CD4-positive, alpha-beta T cell (primary cell): Measurements from ENCODE around the gene CD2AP. TPM values are rescaled to one million over a fixed set of nuclear protein-coding genes. Genes with fewer than 3 reads are reported as not detected.

ENCODE experiments used
- ATAC-seq: fragments of 200-7000 bp; cut with Tn5 transposase; one replicate; pipeline ENCODE4 v1.10.0; 2022; ENCODE audit warnings: mild to moderate bottlenecking; ENCODE audit not compliant: poor library complexity
- CTCF ChIA-PET: fragments of 350-600 bp; sonication (Branson Sonifier 250); formaldehyde crosslinking; loops from one replicate; lab custom pipeline; 2021; ENCODE audit warnings: antibody characterized with exemption, inconsistent platforms; lab: Charles Lee
- POLR2A ChIA-PET: fragments of 350-600 bp; sonication (Branson Sonifier 250); formaldehyde crosslinking; loops from one replicate; lab custom pipeline; 2021; ENCODE audit warnings: antibody characterized with exemption, inconsistent platforms; lab: Charles Lee
- DNase-seq, 14 experiments: peaks; one replicate each; pipeline ENCODE4 v3.0.0-alpha.2; 2013 to 2020; ENCODE audit warnings: mixed read lengths in 2 of 14
- H3K27ac ChIP-seq, 2 donors: one replicate each; pipeline versions ENCODE4 v1.5.1 to v1.7.0; 2013; ENCODE audit warnings: low read length in 2 of 2, low read depth in 1 of 2, mild to moderate bottlenecking in 1 of 2
- H3K27me3 ChIP-seq, 2 experiments: 1 replicate in 1 of 2; 2 replicates in 1 of 2; pipeline versions ENCODE4 v1.6.1 to v1.7.0; 2013; ENCODE audit warnings: low read length in 2 of 2, control low read depth in 1 of 2, mild to moderate bottlenecking in 1 of 2, moderate library complexity in 1 of 2; ENCODE audit not compliant: insufficient read depth in 2 of 2, control insufficient read depth in 1 of 2
- H3K36me3 ChIP-seq: one replicate; pipeline ENCODE4 v1.6.1; 2013; ENCODE audit warnings: low read length, control low read depth; ENCODE audit not compliant: insufficient read depth
- H3K4me1 ChIP-seq: one replicate; pipeline ENCODE4 v1.6.1; 2013; ENCODE audit warnings: low read length, control low read depth; ENCODE audit not compliant: insufficient read depth
- H3K4me3 ChIP-seq: one replicate; pipeline ENCODE4 v1.5.1; 2013; ENCODE audit warnings: mild to moderate bottlenecking, low read length, moderate library complexity
- H3K9me3 ChIP-seq, 2 experiments: 1 replicate in 1 of 2; 2 replicates in 1 of 2; pipeline versions ENCODE4 v1.6.1 to v1.7.0; 2013; ENCODE audit warnings: low read length in 2 of 2, mild to moderate bottlenecking in 2 of 2, control low read depth in 1 of 2, moderate library complexity in 1 of 2; ENCODE audit not compliant: control insufficient read depth in 1 of 2, insufficient read depth in 1 of 2
- H3K27ac Mint-ChIP-seq: one replicate; pipeline ENCODE4 v1.8.0; 2020; ENCODE audit warnings: mixed read lengths
- H3K27me3 Mint-ChIP-seq: one replicate; pipeline ENCODE4 v1.8.0; 2021; ENCODE audit warnings: mixed read lengths
- H3K36me3 Mint-ChIP-seq: one replicate; pipeline ENCODE4 v1.8.0; 2021; ENCODE audit warnings: low read depth, mixed read lengths
- H3K4me1 Mint-ChIP-seq: one replicate; pipeline ENCODE4 v1.8.0; 2021; ENCODE audit warnings: low read depth, mixed read lengths
- H3K4me3 Mint-ChIP-seq: one replicate; pipeline ENCODE4 v1.8.0; 2020; ENCODE audit warnings: mild to moderate bottlenecking, mixed read lengths
- H3K9me3 Mint-ChIP-seq: one replicate; pipeline ENCODE4 v1.8.0; 2020; ENCODE audit warnings: mixed read lengths
- intact Hi-C, 2 experiments: fragments of 100-400 bp; cut with DNase I in 1 of 2; cut with micrococcal nuclease in 1 of 2; formaldehyde crosslinking; loops; one replicate each; pipeline versions ENCODE4 v1.15.1 to v1.9.0; 2023 to 2025; cut with DNase I, micrococcal nuclease
- total RNA-seq, 174 experiments: library from RNA in 2 of 174; stranded (reverse) in 2 of 174; gene quantifications; one replicate each; pipeline ENCODE4 v1.2.3 and lab custom pipeline; 2021 to 2026
- TF ChIP-seq, protein P1 (sequence below): fragments of 200-600 bp; IDR thresholded peaks from one replicate; pipeline ENCODE4 v1.8.0; 2022; ENCODE audit warnings: antibody characterized with exemption, mild to moderate bottlenecking

Gene CD2AP
- total RNA-seq, 2 experiments from 2014 or later, result 29.4 to 31.3 TPM

- DNase-seq (no peak), ATAC-seq (no peak)
- H3K27ac Mint-ChIP-seq, result no peak overlapping the region
- no peak overlapping the region for H3K4me3 Mint-ChIP-seq
- ChIA-PET CTCF (no interaction called here), POLR2A (interaction anchor here (0.7 to 2.3 kb wide), 2 partner anchors 14 to 15 kb away, joined by 3 to 5 read pairs; partner anchors contain the start of gene CD2AP)
- TF ChIP-seq, protein P1, sequence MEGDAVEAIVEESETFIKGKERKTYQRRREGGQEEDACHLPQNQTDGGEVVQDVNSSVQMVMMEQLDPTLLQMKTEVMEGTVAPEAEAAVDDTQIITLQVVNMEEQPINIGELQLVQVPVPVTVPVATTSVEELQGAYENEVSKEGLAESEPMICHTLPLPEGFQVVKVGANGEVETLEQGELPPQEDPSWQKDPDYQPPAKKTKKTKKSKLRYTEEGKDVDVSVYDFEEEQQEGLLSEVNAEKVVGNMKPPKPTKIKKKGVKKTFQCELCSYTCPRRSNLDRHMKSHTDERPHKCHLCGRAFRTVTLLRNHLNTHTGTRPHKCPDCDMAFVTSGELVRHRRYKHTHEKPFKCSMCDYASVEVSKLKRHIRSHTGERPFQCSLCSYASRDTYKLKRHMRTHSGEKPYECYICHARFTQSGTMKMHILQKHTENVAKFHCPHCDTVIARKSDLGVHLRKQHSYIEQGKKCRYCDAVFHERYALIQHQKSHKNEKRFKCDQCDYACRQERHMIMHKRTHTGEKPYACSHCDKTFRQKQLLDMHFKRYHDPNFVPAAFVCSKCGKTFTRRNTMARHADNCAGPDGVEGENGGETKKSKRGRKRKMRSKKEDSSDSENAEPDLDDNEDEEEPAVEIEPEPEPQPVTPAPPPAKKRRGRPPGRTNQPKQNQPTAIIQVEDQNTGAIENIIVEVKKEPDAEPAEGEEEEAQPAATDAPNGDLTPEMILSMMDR, result no peak
- H3K9me3 ChIP-seq, result no peaks in the 10 kb centered on the region
- intact Hi-C loops, result no loop called here
- H3K27me3 ChIP-seq, result no peaks in the 10 kb centered on the region
- H3K4me1 ChIP-seq, result peaks cover 1% of the 10 kb centered on the region
- no peak overlapping the region for H3K4me3 ChIP-seq
- H3K36me3 Mint-ChIP-seq, result peaks cover 5% of the 10 kb centered on the region
- no peak overlapping the region for H3K27ac ChIP-seq
- no peaks in the 10 kb centered on the region for H3K9me3 Mint-ChIP-seq
- H3K4me1 Mint-ChIP-seq, result peaks cover 74% of the 10 kb centered on the region
- no peaks in the 10 kb centered on the region for H3K27me3 Mint-ChIP-seq
- no peaks in the 10 kb centered on the region for H3K36me3 ChIP-seq
These were observed 14.8 kb downstream of the CD2AP start for GRCh38 chr6:47492355-47492754.

DNA sequence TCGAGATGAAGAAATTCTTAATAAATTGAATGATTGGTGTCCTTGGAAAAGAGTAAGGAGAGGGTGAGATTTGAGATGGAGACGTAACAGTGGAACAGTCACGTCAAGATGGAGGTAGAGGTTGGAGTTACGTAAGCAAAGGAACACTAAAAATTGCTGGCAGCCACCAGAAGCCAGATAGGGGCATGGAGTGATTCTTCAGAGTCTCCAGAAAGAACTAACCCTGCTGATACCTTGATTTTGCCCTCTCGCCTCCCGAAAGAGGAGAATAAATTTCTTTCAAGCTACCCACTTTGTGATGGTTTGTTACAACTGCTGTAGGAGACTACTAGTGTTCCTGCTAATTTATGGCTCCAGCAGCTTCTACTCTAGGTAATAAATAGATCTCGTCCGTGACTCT, 17.6 kb downstream of the CD2AP start:
- peaks cover 3% of the 10 kb centered on the region for H3K4me1 ChIP-seq
- Mint-ChIP-seq H3K36me3 (peaks cover 5% of the 10 kb centered on the region), H3K27ac (no peak overlapping the region), H3K9me3 (no peaks in the 10 kb centered on the region), H3K4me3 (no peak overlapping the region), H3K4me1 (peaks cover 93% of the 10 kb centered on the region), H3K27me3 (no peaks in the 10 kb centered on the region)
- H3K36me3 ChIP-seq, result no peaks in the 10 kb centered on the region
- H3K27me3 ChIP-seq, result no peaks in the 10 kb centered on the region
- intact Hi-C loops, result loop anchor here in 1 of 2 experiments (2.0 kb wide), 1 partner anchor 16 kb away; no protein-coding TSS in a partner anchor
- DNase-seq (no peak), ATAC-seq (no peak)
- CTCF ChIA-PET, result no interaction called here
- H3K9me3 ChIP-seq, result no peaks in the 10 kb centered on the region
- POLR2A ChIA-PET, result no interaction called here
- no peak overlapping the region for H3K27ac ChIP-seq
- TF ChIP-seq, protein P1, result no peak
- no peak overlapping the region for H3K4me3 ChIP-seq

DNA sequence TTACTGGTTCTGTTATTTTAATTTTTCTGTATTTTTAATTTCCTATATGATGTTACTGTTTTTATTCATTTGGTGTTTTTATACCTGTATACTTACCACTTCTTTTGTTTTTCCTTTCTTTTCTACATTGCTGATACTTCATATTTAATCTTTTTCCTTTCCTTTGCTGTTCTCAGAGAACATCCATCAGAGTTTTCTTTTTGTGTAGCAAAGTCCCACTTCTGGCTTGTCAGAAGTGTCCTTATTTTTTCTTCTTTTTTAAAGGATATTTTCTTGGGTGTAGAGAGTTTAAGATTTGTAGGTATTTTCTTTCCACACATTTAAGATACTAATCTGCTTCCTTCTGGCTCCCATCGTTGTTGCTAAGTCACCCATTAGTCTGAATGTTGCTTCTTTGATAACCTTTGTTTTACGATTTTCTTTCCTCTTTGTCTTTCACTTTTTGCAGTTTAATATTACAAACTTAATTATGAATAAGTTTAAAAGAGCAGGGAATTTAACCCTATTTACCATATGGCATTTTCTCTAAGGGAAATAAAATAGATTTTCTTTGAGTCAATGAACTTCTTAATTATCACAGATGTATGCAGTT, 18.5 kb downstream of the CD2AP start:
- TF ChIP-seq, protein P1, result no peak
- peaks cover 90% of the 10 kb centered on the region for H3K4me1 Mint-ChIP-seq
- H3K4me3 Mint-ChIP-seq, result no peak overlapping the region
- H3K27me3 Mint-ChIP-seq, result no peaks in the 10 kb centered on the region
- ChIA-PET POLR2A (no interaction called here), CTCF (no interaction called here)
- no peaks in the 10 kb centered on the region for H3K9me3 Mint-ChIP-seq
- peaks cover 3% of the 10 kb centered on the region for H3K4me1 ChIP-seq
- H3K9me3 ChIP-seq, result no peaks in the 10 kb centered on the region
- ATAC-seq (no peak), DNase-seq (no peak)
- H3K27me3 ChIP-seq, result no peaks in the 10 kb centered on the region
- no peak overlapping the region for H3K27ac ChIP-seq
- H3K36me3 Mint-ChIP-seq, result peaks cover 5% of the 10 kb centered on the region
- intact Hi-C loops, result loop anchor here in 1 of 2 experiments (2.0 kb wide), 1 partner anchor 17 kb away; no protein-coding TSS in a partner anchor
- no peaks in the 10 kb centered on the region for H3K36me3 ChIP-seq
- H3K27ac Mint-ChIP-seq, result no peak overlapping the region
- no peak overlapping the region for H3K4me3 ChIP-seq
